HepG2 (cell line): Measurements from ENCODE around the gene FYB1. TPM values are rescaled to one million over a fixed set of nuclear protein-coding genes. Genes with fewer than 3 reads are reported as not detected.
A peak's percentile ranks its signal among the peaks of the same experiment; 100 is the strongest.

ENCODE experiments used
- ATAC-seq: fragments of 200-7000 bp; cut with Tn5 transposase; 3 replicates; pipeline ENCODE4 v1.9.1; 2020; ENCODE audit warnings: mild to moderate bottlenecking, moderate library complexity
- BruUV-seq: library from RNA; stranded (reverse); fragments of 400-500 nt; replicated peaks from 2 replicates; lab custom pipeline; 2021; lab: Mats Ljungman, UMichigan
- CTCF ChIA-PET: fragments of 300-600 bp; formaldehyde crosslinking; extraction: SDS; loops from one replicate; lab custom pipeline; 2021; ENCODE audit warnings: low total read pairs, inconsistent platforms, low intra/inter-chr PET ratio; lab: Yijun Ruan, JAX
- POLR2A ChIA-PET: fragments of 350-600 bp; sonication (Branson Sonifier 250); formaldehyde crosslinking; loops from one replicate; lab custom pipeline; 2020; ENCODE audit warnings: antibody characterized with exemption, inconsistent platforms; lab: Yijun Ruan, JAX
- DNase-seq: peaks from one replicate; pipeline ENCODE4 v3.0.0-alpha.2; 2015; ENCODE audit warnings: low spot score
- FAIRE-seq: peaks from 3 replicates; lab custom pipeline; 2011; peaks lifted over from hg19 to GRCh38; lab: Jason Lieb, UNC
- H2AFZ ChIP-seq: one replicate; pipeline ENCODE4 v1.6.1; 2011; ENCODE audit warnings: low read length, inconsistent platforms
- H3K27ac ChIP-seq: fragments of 300-600 bp; 3 replicates; pipeline ENCODE4 v1.8.0; 2011; ENCODE audit warnings: mixed run types, mild to moderate bottlenecking, mixed read lengths, low read length, inconsistent platforms; ENCODE audit not compliant: insufficient read depth; ENCODE audit errors: extremely low read length
- H3K27me3 ChIP-seq, 2 experiments: fragments of 200-600 bp in 1 of 2; 2 replicates in 1 of 2; 3 replicates in 1 of 2; pipeline versions ENCODE4 v1.6.0 to v1.8.0; 2011; ENCODE audit warnings: low read length in 2 of 2, mild to moderate bottlenecking in 2 of 2, moderate library complexity in 2 of 2, inconsistent platforms in 1 of 2; ENCODE audit not compliant: insufficient read depth in 2 of 2, control insufficient read depth in 1 of 2
- H3K36me3 ChIP-seq, 2 experiments: fragments of 200-600 bp in 1 of 2; replicated peaks in 1 of 2; 2 replicates in 1 of 2; 3 replicates in 1 of 2; pipeline versions ENCODE4 v1.5.1 to v1.8.0; 2011; ENCODE audit warnings: low read length in 2 of 2, inconsistent platforms in 1 of 2; ENCODE audit not compliant: insufficient read depth in 2 of 2, control insufficient read depth in 1 of 2
- H3K4me1 ChIP-seq: 2 replicates; pipeline ENCODE4 v1.5.1; 2012; ENCODE audit warnings: low read length, inconsistent platforms; ENCODE audit not compliant: insufficient read depth
- H3K4me2 ChIP-seq: 2 replicates; pipeline ENCODE4 v1.6.0; 2011; ENCODE audit warnings: low read depth, low read length, inconsistent platforms
- H3K4me3 ChIP-seq, 3 experiments: fragments of 200-600 bp in 1 of 3; sonication (generic), shearing (Covaris generic) in 1 of 3; replicated peaks in 1 of 3; 2 replicates each; pipeline ENCODE4 v1.5.1; 2011 to 2016; ENCODE audit warnings: low read length in 3 of 3, inconsistent platforms in 2 of 3, low read depth in 2 of 3, mild to moderate bottlenecking in 2 of 3, control low read depth in 1 of 3, mixed read lengths in 1 of 3; ENCODE audit not compliant: insufficient read depth in 1 of 3
- H3K79me2 ChIP-seq: one replicate; pipeline ENCODE4 v1.6.1; 2011; ENCODE audit warnings: low read length, inconsistent platforms; ENCODE audit not compliant: insufficient read depth
- H3K9ac ChIP-seq: 2 replicates; pipeline ENCODE4 v1.6.0; 2011; ENCODE audit warnings: mild to moderate bottlenecking, low read depth, low read length, inconsistent platforms; ENCODE audit not compliant: insufficient read depth
- H3K9me3 ChIP-seq: 2 replicates; pipeline ENCODE4 v1.5.1; 2012; ENCODE audit warnings: mild to moderate bottlenecking, low read length
- H4K20me1 ChIP-seq: 2 replicates; pipeline ENCODE4 v1.6.0; 2011; ENCODE audit warnings: inconsistent platforms, mild to moderate bottlenecking, low read length, moderate library complexity; ENCODE audit not compliant: insufficient read depth
- DMAP1 ChIP-seq: IDR thresholded peaks from 2 replicates; pipeline ENCODE4 v1.6.1; 2016
- IRF9 ChIP-seq: sonication (generic); formaldehyde crosslinking; IDR thresholded peaks from 2 replicates; pipeline ENCODE4 v1.8.0; 2022; ENCODE audit warnings: missing genetic modification reagents, mild to moderate bottlenecking, borderline replicate concordance
- ZNF276 ChIP-seq: sonication (generic); formaldehyde crosslinking; IDR thresholded peaks from 2 replicates; pipeline ENCODE4 v1.4.0; 2020; ENCODE audit warnings: mild to moderate bottlenecking, low read depth, missing genetic modification reagents
- ZNF350 ChIP-seq: sonication (generic); formaldehyde crosslinking; IDR thresholded peaks from 2 replicates; pipeline ENCODE4 v1.4.0; 2020; ENCODE audit warnings: mild to moderate bottlenecking, low read depth, missing genetic modification reagents, borderline replicate concordance
- ZNF543 ChIP-seq: sonication (generic); formaldehyde crosslinking; IDR thresholded peaks from 2 replicates; pipeline ENCODE4 v1.4.0; 2020; ENCODE audit warnings: mild to moderate bottlenecking, missing genetic modification reagents
- ZSCAN9 ChIP-seq: IDR thresholded peaks from 2 replicates; pipeline ENCODE4 v1.6.1; 2016; ENCODE audit warnings: borderline replicate concordance
- WGBS: methylation state at CpG from one replicate; pipeline ENCODE4 v1.1.6; 2017; ENCODE audit warnings: low lambda C conversion rate; 5-methylcytosine and 5-hydroxymethylcytosine counted together
- in situ Hi-C: cut with HindIII; loops from 2 replicates; pipeline ENCODE4 v1.10.0; 2017; ENCODE audit warnings: low pct_unique_long_range_greater_than_20kb; ENCODE audit not compliant: extremely low pct_ligation_motif_present
- intact Hi-C: fragments of 100-400 bp; cut with micrococcal nuclease; formaldehyde crosslinking; loops from one replicate; pipeline ENCODE4 v1.10.0; 2022; ENCODE audit not compliant: unreplicated experiment
- polyA plus RNA-seq, 8 experiments: library from polyadenylated mRNA; depleted of rRNA in 3 of 8; stranded (reverse) in 7 of 8; unstranded in 1 of 8; fragments of >200 nt; fragmentation: Illumina TruSeq in 4 of 8; extraction: Trizol in 4 of 8; gene quantifications; 2 replicates each; pipeline versions ENCODE4 v1.2.1 to v1.2.3, GENCODE V29; 2011 to 2016; ENCODE audit warnings: low read depth in 4 of 8, missing spikeins in 1 of 8, mixed read lengths in 1 of 8; ENCODE audit not compliant: insufficient read depth in 1 of 8
- total RNA-seq, 5 experiments: library from RNA; depleted of rRNA; stranded (reverse); fragments of >200 nt; fragmentation: Illumina TruSeq; extraction: Trizol; gene quantifications; 2 replicates each; pipeline ENCODE4 v1.2.3, GENCODE V29; 2016; ENCODE audit warnings: low read depth in 1 of 5
- TF ChIP-seq, protein P1 (sequence below): sonication (generic); formaldehyde crosslinking; IDR thresholded peaks from 2 replicates; pipeline ENCODE4 v1.8.0; 2022; ENCODE audit warnings: mild to moderate bottlenecking, missing genetic modification reagents
- TF ChIP-seq, protein P2 (sequence below): sonication (generic); formaldehyde crosslinking; IDR thresholded peaks from 2 replicates; pipeline ENCODE4 v1.4.0; 2020; ENCODE audit warnings: mild to moderate bottlenecking, missing genetic modification reagents

The FYB1 gene
- total and polyA plus RNA-seq, 2 of the 13 experiments (the other 11 are each of a cell fraction or from before 2014, with no cell fraction given), result 0.03 TPM; not detected in 1

GRCh38 chr5:39106322-39106721 is 113.0 kb downstream of the FYB1 start:
- Histone ChIP-seq H4K20me1 (no peaks in the 10 kb centered on the region), H3K27me3 (no peaks in the 10 kb centered on the region), H3K36me3 (no peaks in the 10 kb centered on the region), H3K9ac (no peak overlapping the region), H3K4me1 (peaks cover 32% of the 10 kb centered on the region), H3K9me3 (no peaks in the 10 kb centered on the region), H2AFZ (no peak overlapping the region), H3K79me2 (no peaks in the 10 kb centered on the region), H3K4me2 (peak overlapping the region; percentile 33; the same call in 1 of the 2 replicates), H3K4me3 (no peak overlapping the region), H3K27ac (no peak overlapping the region)
- no peak for ATAC-seq
- DNase-seq, result no peak
- POLR2A ChIA-PET, result no interaction called here
- BruUV-seq, result no TSS peak
- CTCF ChIA-PET, result interaction anchor here (1.0 kb wide), 1 partner anchor 31 kb away, joined by 3 read pairs; no protein-coding TSS in a partner anchor
- 6% methylated on average over 1 of the region's 1 CpG for WGBS
- no peak for FAIRE-seq
- intact Hi-C loops, result loop anchor here (1.0 to 10.0 kb wide), 3 partner anchors 32 to 262 kb away; partner anchors contain the start of genes OSMR and RICTOR
- TF ChIP-seq ZNF543 (CRISPR knock-in tag), result no peak
- TF ChIP-seq IRF9 (CRISPR knock-in tag), result no peak
- no peak for TF ChIP-seq ZNF276
- TF ChIP-seq ZSCAN9, result no peak
- TF ChIP-seq, protein P1, sequence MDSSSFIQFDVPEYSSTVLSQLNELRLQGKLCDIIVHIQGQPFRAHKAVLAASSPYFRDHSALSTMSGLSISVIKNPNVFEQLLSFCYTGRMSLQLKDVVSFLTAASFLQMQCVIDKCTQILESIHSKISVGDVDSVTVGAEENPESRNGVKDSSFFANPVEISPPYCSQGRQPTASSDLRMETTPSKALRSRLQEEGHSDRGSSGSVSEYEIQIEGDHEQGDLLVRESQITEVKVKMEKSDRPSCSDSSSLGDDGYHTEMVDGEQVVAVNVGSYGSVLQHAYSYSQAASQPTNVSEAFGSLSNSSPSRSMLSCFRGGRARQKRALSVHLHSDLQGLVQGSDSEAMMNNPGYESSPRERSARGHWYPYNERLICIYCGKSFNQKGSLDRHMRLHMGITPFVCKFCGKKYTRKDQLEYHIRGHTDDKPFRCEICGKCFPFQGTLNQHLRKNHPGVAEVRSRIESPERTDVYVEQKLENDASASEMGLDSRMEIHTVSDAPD (CRISPR knock-in tag), result no peak
- no peak for TF ChIP-seq ZNF350 (CRISPR knock-in tag)
- TF ChIP-seq, protein P2, sequence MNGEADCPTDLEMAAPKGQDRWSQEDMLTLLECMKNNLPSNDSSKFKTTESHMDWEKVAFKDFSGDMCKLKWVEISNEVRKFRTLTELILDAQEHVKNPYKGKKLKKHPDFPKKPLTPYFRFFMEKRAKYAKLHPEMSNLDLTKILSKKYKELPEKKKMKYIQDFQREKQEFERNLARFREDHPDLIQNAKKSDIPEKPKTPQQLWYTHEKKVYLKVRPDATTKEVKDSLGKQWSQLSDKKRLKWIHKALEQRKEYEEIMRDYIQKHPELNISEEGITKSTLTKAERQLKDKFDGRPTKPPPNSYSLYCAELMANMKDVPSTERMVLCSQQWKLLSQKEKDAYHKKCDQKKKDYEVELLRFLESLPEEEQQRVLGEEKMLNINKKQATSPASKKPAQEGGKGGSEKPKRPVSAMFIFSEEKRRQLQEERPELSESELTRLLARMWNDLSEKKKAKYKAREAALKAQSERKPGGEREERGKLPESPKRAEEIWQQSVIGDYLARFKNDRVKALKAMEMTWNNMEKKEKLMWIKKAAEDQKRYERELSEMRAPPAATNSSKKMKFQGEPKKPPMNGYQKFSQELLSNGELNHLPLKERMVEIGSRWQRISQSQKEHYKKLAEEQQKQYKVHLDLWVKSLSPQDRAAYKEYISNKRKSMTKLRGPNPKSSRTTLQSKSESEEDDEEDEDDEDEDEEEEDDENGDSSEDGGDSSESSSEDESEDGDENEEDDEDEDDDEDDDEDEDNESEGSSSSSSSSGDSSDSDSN (CRISPR knock-in tag), result no peak
- no peak for TF ChIP-seq DMAP1
- in situ Hi-C loops, result no loop called here
